ENCODE results near the gene GPRC5D. TPM values are rescaled to one million over a fixed set of nuclear protein-coding genes. Genes with fewer than 3 reads are reported as not detected.

The GPRC5D gene
- not detected in 2 replicates for total RNA-seq

- no peak for TF ChIP-seq CTCF (conservative IDR thresholded peaks at IDR 0.05; ENCODE audit: low read depth, low read length)
- no peak for DNase-seq (ENCODE audit: low read depth)
- no peak within 1 kb of the TSS for H3K4me3 ChIP-seq (ENCODE audit: low read depth, low read length)
Observed at GRCh38 chr12:12952036-12952435, at the start of gene GPRC5D. Gene GPRC5D, minus strand, starts transcription at chr12:12952170. Its CDS starts 1,786 bp downstream, at chr12:12950384.

- H3K4me3 ChIP-seq (ENCODE audit: low read depth, low read length): peak overlapping the region; percentile 74
- TF ChIP-seq CTCF (conservative IDR thresholded peaks at IDR 0.05; ENCODE audit: low read depth, low read length): no peak
- no peak for DNase-seq (ENCODE audit: low read depth)
Observed at GRCh38 chr12:13001775-13002040, 49.7 kb upstream of the GPRC5D start.

GRCh38 chr12:13000925-13001774 lies 49.2 kb upstream of the GPRC5D start:
- peak; percentile 19 for TF ChIP-seq CTCF (conservative IDR thresholded peaks at IDR 0.05; ENCODE audit: low read depth, low read length)
- peak overlapping the region; percentile 74 for H3K4me3 ChIP-seq (ENCODE audit: low read depth, low read length)
- DNase-seq (ENCODE audit: low read depth): no peak

DNA sequence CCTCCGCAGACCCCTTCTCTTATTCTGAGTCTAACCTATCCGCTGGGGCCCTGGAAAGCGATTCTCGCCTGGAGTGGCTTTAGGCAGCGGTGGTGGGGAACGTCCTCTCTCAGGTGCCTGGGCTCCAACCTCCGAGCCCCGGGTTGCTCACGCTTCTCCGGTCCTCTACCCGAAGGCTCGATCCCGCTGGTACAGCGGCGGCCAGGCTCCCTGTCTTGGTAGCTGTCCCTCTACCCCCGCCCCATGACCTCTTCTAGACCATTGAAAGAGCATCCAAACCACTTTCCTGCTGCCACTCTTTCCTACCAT lies 48.6 kb upstream of the GPRC5D start:
- H3K4me3 ChIP-seq (ENCODE audit: low read depth, low read length): peak overlapping the region; percentile 74
- no peak for TF ChIP-seq CTCF (conservative IDR thresholded peaks at IDR 0.05; ENCODE audit: low read depth, low read length)
- no peak for DNase-seq (ENCODE audit: low read depth)

DNA sequence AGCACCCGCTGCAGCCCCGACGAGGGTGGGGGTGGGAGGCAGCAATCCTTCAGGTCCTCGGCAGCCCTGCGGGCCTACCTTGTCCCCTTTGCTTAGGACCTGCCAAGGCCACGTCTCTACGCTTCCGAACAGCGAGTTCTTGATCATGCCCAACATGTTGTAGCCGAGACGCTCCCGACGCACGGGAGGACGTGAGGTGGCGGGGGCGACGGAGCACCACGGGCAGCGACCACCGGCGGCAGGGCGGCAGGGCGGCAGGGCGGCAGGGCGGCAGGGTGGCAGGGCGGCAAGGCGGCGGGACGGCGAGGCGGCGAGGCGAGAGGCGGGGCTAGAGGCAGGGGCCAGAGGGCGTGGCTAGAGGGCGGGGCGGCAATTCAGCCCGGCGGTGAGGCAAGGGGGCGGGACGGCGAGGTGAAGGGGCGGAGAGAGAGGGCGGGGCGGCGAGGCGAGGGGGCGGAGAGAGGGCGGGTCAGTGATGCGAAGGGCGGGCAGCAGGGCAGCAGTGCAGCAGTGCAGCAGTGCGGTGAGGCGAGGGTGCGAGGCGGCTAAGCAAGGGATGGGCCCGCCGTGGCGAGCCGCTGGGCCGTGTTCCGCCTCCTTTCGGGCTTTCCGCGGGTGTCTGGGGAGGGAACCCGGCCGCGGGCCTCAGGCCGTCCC lies 48.1 kb upstream of the GPRC5D start, which contains the start of gene HEBP1:
TSS of gene HEBP1 (minus strand) at position 307 of the 657 bp plus-strand sequence. CDS start at position 156, 151 bp downstream.
- peak within 1 kb of the TSS; percentile 96 for H3K4me3 ChIP-seq (ENCODE audit: low read depth, low read length)
- TF ChIP-seq CTCF (conservative IDR thresholded peaks at IDR 0.05; ENCODE audit: low read depth, low read length): no peak
- DNase-seq (ENCODE audit: low read depth): no peak

- H3K4me3 ChIP-seq (ENCODE audit: low read depth, low read length): peak overlapping the region; percentile 96
- DNase-seq (ENCODE audit: low read depth): no peak
- no peak for TF ChIP-seq CTCF (conservative IDR thresholded peaks at IDR 0.05; ENCODE audit: low read depth, low read length)
Observed at GRCh38 chr12:12999271-12999958, 47.4 kb upstream of the GPRC5D start.
